NT2/D1 (cell line): Measurements from ENCODE around the gene ONECUT3.

Source experiments
- DNase-seq: peaks from one replicate; pipeline ENCODE4 v3.0.0-alpha.2; 2011; ENCODE audit warnings: low read depth, low spot score
- H3K27me3 ChIP-seq: 2 replicates; pipeline ENCODE4 v1.6.0; 2011; ENCODE audit warnings: mild to moderate bottlenecking; ENCODE audit not compliant: insufficient read length, insufficient read depth
- H3K36me3 ChIP-seq: 2 replicates; pipeline ENCODE4 v1.6.1; 2011; ENCODE audit warnings: mild to moderate bottlenecking, low read length, mixed read lengths; ENCODE audit not compliant: insufficient read depth, insufficient read length
- H3K4me1 ChIP-seq: 2 replicates; pipeline ENCODE4 v1.5.1; 2011; ENCODE audit not compliant: insufficient read depth, insufficient read length
- H3K4me3 ChIP-seq: 2 replicates; pipeline ENCODE4 v1.5.1; 2011; ENCODE audit warnings: low read depth; ENCODE audit not compliant: insufficient read length
- H3K9ac ChIP-seq: 2 replicates; pipeline ENCODE4 v1.6.0; 2011; ENCODE audit warnings: low read depth; ENCODE audit not compliant: insufficient read length
- H3K9me3 ChIP-seq: 2 replicates; pipeline ENCODE4 v1.5.1; 2011; ENCODE audit warnings: mild to moderate bottlenecking, low read length; ENCODE audit not compliant: insufficient read depth
- SUZ12 ChIP-seq: IDR thresholded peaks from 2 replicates; pipeline ENCODE4 v1.6.1; 2011; ENCODE audit not compliant: insufficient read length, insufficient read depth; ENCODE audit errors: extremely low read depth
- YY1 ChIP-seq: IDR thresholded peaks from 2 replicates; pipeline ENCODE4 v1.6.1; 2011; ENCODE audit not compliant: insufficient read length, insufficient read depth
- ZNF274 ChIP-seq: IDR thresholded peaks from 2 replicates; pipeline ENCODE4 v1.6.1; 2011; ENCODE audit warnings: mild to moderate bottlenecking, low read depth, low read length

The ONECUT3 gene

GRCh38 chr19:1754018-1754635 is 821 bp downstream of the ONECUT3 start:
- H3K27me3 ChIP-seq: peaks cover 98% of the 10 kb centered on the region
- H3K36me3 ChIP-seq: no peaks in the 10 kb centered on the region
- TF ChIP-seq YY1: no peak
- TF ChIP-seq ZNF274: no peak
- no peak for TF ChIP-seq SUZ12
- peaks cover 35% of the 10 kb centered on the region for H3K4me1 ChIP-seq
- no peak for DNase-seq
- H3K9ac ChIP-seq: peak overlapping the region; percentile 59
- H3K4me3 ChIP-seq: peak overlapping the region; percentile 22
- no peaks in the 10 kb centered on the region for H3K9me3 ChIP-seq

GRCh38 chr19:1754636-1755466 is 1.5 kb downstream of the ONECUT3 start:
- peaks cover 35% of the 10 kb centered on the region for H3K4me1 ChIP-seq
- H3K27me3 ChIP-seq: peaks cover 98% of the 10 kb centered on the region
- H3K4me3 ChIP-seq: peak overlapping the region; percentile 22
- no peaks in the 10 kb centered on the region for H3K36me3 ChIP-seq
- DNase-seq: no peak
- no peaks in the 10 kb centered on the region for H3K9me3 ChIP-seq
- no peak for TF ChIP-seq ZNF274
- TF ChIP-seq YY1: no peak
- peak; percentile 98 for TF ChIP-seq SUZ12
- H3K9ac ChIP-seq: peak overlapping the region; percentile 59

GRCh38 chr19:1755467-1756171 is 2.3 kb downstream of the ONECUT3 start:
- TF ChIP-seq YY1 (no peak), ZNF274 (no peak), SUZ12 (no peak)
- no peak for DNase-seq
- Histone ChIP-seq H3K27me3 (peaks cover 98% of the 10 kb centered on the region), H3K9ac (no peak overlapping the region), H3K36me3 (no peaks in the 10 kb centered on the region), H3K4me3 (no peak overlapping the region), H3K4me1 (peaks cover 33% of the 10 kb centered on the region), H3K9me3 (no peaks in the 10 kb centered on the region)

DNA sequence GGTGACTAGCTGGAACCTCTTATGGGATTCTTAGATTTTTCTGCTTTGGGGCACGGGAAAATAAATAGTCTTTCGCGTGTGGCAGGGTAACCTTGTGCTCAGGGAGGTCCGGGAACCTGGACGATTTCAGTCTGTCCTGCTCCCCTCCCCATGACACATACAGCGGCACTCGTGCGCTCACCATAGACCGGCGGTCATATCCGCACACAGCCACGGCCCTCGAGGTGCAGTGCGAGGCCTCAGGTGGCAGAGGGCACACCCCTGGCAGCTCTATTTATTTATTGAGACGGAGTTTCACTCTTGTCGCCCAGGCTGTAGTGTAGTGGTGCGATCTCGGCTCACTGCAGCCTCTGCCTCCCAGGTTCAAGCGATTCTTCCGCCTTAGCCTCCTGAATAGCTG is 3.0 kb downstream of the ONECUT3 start:
- peaks cover 31% of the 10 kb centered on the region for H3K4me1 ChIP-seq
- TF ChIP-seq ZNF274 (no peak), SUZ12 (no peak)
- peaks cover 97% of the 10 kb centered on the region for H3K27me3 ChIP-seq
- H3K9me3 ChIP-seq: no peaks in the 10 kb centered on the region
- no peak overlapping the region for H3K9ac ChIP-seq
- no peaks in the 10 kb centered on the region for H3K36me3 ChIP-seq
- no peak overlapping the region for H3K4me3 ChIP-seq
- no peak for DNase-seq

- no peaks in the 10 kb centered on the region for H3K9me3 ChIP-seq
- H3K27me3 ChIP-seq: peaks cover 97% of the 10 kb centered on the region
- TF ChIP-seq SUZ12: no peak
- peak overlapping the region; percentile 18 for H3K4me3 ChIP-seq
- H3K4me1 ChIP-seq: peaks cover 31% of the 10 kb centered on the region
- no peak overlapping the region for H3K9ac ChIP-seq
- H3K36me3 ChIP-seq: no peaks in the 10 kb centered on the region
- DNase-seq: no peak
These were observed 3.6 kb downstream of the ONECUT3 start for GRCh38 chr19:1756705-1757465.

DNA sequence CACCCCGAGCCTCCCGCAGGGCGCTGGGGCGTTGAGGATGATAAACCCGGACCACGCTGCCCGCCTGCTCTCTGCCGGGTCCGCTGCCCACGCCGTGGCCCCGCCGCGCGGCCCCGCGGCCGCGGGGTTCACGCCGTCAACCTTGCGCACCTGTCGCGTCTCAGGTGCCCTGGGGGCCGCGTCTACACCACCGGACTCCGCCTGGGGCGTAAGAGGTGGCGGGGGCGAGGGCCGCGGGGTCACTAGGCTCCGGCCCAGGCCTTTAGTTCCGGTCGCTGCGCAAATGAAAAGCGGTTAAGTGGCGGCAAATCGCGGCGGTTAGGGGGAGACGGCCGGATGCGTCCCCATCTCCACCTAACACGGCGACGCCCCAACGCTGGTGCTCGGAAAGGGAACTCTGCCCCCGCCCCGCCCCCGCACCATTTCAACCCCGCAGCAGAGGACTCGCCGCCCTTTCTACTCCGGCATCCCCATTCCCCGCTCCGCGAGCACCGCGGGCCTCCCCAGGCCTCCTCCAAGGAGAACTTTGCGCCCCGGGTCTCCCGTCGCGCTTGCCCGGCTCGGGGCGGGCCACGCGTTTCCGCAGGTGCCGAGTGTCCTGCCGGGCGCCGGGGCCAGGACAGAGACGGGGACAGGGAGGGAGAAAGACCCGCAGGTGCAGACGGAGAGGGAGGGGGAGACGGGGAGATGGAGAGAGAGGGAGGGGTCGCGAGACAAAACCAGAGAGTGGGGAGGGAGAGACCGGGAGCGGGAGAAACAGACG is 4.3 kb downstream of the ONECUT3 start:
- peaks cover 35% of the 10 kb centered on the region for H3K4me1 ChIP-seq
- H3K9me3 ChIP-seq: no peaks in the 10 kb centered on the region
- H3K27me3 ChIP-seq: peaks cover 97% of the 10 kb centered on the region
- no peak overlapping the region for H3K9ac ChIP-seq
- H3K36me3 ChIP-seq: no peaks in the 10 kb centered on the region
- TF ChIP-seq SUZ12 (peak; percentile 92), ZNF274 (no peak), YY1 (no peak)
- H3K4me3 ChIP-seq: peak overlapping the region; percentile 18
- DNase-seq: no peak
